Measurements from ENCODE around the gene SNTN. TPM values are rescaled to one million over a fixed set of nuclear protein-coding genes. Genes with fewer than 3 reads are reported as not detected.

SNTN gene
- total and polyA plus RNA-seq, 2 of the 13 experiments (the other 11 are each of a cell fraction or from before 2014, with no cell fraction given): not detected

- ChIA-PET CTCF (ENCODE audit: low intra/inter-chr PET ratio, low total read pairs) (no interaction called here), POLR2A (no interaction called here)
- H3K9me3 ChIP-seq (ENCODE audit: low read length): no peaks in the 10 kb centered on the region
- no peaks in the 10 kb centered on the region for H4K20me1 ChIP-seq (ENCODE audit: insufficient read depth, low read length)
- no peaks in the 10 kb centered on the region for H3K36me3 ChIP-seq (replicated peaks in 1 of 2; ENCODE audit: control insufficient read depth in 1 of 2, insufficient read depth in 2 of 2, low read length in 2 of 2)
- ATAC-seq: no peak
- in situ Hi-C loops (cut with HindIII; ENCODE audit: extremely low pct_ligation_motif_present, low pct_unique_long_range_greater_than_20kb): no loop called here
- FAIRE-seq: no peak
- no TSS peak for BruUV-seq (replicated peaks)
- no peak overlapping the region for H3K27ac ChIP-seq (ENCODE audit: extremely low read length, insufficient read depth, low read length)
- H3K27me3 ChIP-seq (ENCODE audit: control insufficient read depth in 1 of 2, insufficient read depth in 2 of 2, low read length in 2 of 2): no peaks in the 10 kb centered on the region; a peak in 1 of 5 replicates
- intact Hi-C loops (cut with micrococcal nuclease; ENCODE audit: unreplicated experiment): no loop called here
- no peaks in the 10 kb centered on the region for H3K79me2 ChIP-seq (ENCODE audit: insufficient read depth, low read length)
- no peaks in the 10 kb centered on the region for H3K4me1 ChIP-seq (ENCODE audit: insufficient read depth, low read length)
- H3K9ac ChIP-seq (ENCODE audit: insufficient read depth, low read depth, low read length): no peak overlapping the region
- no peak overlapping the region for H2AFZ ChIP-seq (ENCODE audit: low read length)
- H3K4me3 ChIP-seq (replicated peaks in 1 of 3; ENCODE audit: insufficient read depth in 1 of 3, low read depth in 2 of 3, low read length in 3 of 3): no peak overlapping the region
- 1% methylated on average over 3 of the region's 3 CpGs for WGBS (ENCODE audit: low lambda C conversion rate)
- no peak overlapping the region for H3K4me2 ChIP-seq (ENCODE audit: low read depth, low read length)
- no peak for DNase-seq (ENCODE audit: low spot score)
- TF ChIP-seq ZNF83 (CRISPR knock-in tag; IDR thresholded peaks at IDR 0.05; ENCODE audit: borderline replicate concordance): no peak
- TF ChIP-seq SP5 (CRISPR knock-in tag; IDR thresholded peaks at IDR 0.05; ENCODE audit: borderline replicate concordance, low read depth): no peak
- TF ChIP-seq DZIP1 (CRISPR knock-in tag; IDR thresholded peaks at IDR 0.05): no peak
- no peak for TF ChIP-seq ESRRA (CRISPR knock-in tag; IDR thresholded peaks at IDR 0.05; ENCODE audit: low read depth)
- TF ChIP-seq NCOA5 (CRISPR knock-in tag; IDR thresholded peaks at IDR 0.05): no peak
- no peak for TF ChIP-seq BCLAF1 (IDR thresholded peaks at IDR 0.05)
- TF ChIP-seq THAP11 (CRISPR knock-in tag; IDR thresholded peaks at IDR 0.05): no peak
- TF ChIP-seq JUND (CRISPR knock-in tag; IDR thresholded peaks at IDR 0.05): no peak
- TF ChIP-seq HNF4G (IDR thresholded peaks at IDR 0.05; ENCODE audit: borderline replicate concordance, low read depth, low read length): no peak
- no peak for TF ChIP-seq HNF4G (CRISPR knock-in tag; IDR thresholded peaks at IDR 0.05; ENCODE audit: borderline replicate concordance, low read depth)
- TF ChIP-seq CHD2 (IDR thresholded peaks at IDR 0.05; ENCODE audit: low read depth, low read length): no peak
- TF ChIP-seq, protein P1, sequence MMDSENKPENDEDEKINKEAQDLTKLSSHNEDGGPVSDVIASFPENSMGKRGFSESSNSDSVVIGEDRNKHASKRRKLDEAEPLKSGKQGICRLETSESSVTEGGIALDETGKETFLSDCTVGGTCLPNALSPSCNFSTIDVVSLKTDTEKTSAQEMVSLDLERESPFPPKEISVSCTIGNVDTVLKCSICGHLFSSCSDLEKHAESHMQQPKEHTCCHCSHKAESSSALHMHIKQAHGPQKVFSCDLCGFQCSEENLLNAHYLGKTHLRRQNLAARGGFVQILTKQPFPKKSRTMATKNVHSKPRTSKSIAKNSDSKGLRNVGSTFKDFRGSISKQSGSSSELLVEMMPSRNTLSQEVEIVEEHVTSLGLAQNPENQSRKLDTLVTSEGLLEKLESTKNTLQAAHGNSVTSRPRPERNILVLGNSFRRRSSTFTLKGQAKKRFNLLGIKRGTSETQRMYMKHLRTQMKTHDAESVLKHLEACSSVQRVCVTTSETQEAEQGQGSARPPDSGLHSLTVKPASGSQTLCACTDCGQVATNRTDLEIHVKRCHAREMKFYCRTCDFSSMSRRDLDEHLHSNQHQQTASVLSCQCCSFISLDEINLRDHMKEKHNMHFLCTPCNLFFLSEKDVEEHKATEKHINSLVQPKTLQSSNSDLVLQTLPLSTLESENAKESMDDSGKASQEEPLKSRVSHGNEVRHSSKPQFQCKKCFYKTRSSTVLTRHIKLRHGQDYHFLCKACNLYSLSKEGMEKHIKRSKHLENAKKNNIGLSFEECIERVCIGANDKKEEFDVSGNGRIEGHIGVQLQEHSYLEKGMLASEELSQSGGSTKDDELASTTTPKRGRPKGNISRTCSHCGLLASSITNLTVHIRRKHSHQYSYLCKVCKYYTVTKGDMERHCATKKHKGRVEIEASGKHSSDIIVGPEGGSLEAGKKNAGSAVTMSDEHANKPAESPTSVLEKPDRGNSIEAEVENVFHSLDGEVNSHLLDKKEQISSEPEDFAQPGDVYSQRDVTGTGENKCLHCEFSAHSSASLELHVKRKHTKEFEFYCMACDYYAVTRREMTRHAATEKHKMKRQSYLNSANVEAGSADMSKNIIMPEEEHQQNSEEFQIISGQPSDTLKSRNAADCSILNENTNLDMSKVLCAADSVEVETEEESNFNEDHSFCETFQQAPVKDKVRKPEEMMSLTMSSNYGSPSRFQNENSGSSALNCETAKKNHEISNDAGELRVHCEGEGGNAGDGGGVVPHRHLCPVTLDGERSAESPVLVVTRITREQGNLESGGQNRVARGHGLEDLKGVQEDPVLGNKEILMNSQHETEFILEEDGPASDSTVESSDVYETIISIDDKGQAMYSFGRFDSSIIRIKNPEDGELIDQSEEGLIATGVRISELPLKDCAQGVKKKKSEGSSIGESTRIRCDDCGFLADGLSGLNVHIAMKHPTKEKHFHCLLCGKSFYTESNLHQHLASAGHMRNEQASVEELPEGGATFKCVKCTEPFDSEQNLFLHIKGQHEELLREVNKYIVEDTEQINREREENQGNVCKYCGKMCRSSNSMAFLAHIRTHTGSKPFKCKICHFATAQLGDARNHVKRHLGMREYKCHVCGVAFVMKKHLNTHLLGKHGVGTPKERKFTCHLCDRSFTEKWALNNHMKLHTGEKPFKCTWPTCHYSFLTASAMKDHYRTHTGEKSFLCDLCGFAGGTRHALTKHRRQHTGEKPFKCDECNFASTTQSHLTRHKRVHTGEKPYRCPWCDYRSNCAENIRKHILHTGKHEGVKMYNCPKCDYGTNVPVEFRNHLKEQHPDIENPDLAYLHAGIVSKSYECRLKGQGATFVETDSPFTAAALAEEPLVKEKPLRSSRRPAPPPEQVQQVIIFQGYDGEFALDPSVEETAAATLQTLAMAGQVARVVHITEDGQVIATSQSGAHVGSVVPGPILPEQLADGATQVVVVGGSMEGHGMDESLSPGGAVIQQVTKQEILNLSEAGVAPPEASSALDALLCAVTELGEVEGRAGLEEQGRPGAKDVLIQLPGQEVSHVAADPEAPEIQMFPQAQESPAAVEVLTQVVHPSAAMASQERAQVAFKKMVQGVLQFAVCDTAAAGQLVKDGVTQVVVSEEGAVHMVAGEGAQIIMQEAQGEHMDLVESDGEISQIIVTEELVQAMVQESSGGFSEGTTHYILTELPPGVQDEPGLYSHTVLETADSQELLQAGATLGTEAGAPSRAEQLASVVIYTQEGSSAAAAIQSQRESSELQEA (CRISPR knock-in tag; IDR thresholded peaks at IDR 0.05; ENCODE audit: not compliant biosample characterization): no peak
Observed at GRCh38 chr3:63635186-63635585, 17.3 kb upstream of the SNTN start.

All from HepG2 (cell line).